ENCODE data around the gene STXBP2. TPM values are rescaled to one million over a fixed set of nuclear protein-coding genes. Genes with fewer than 3 reads are reported as not detected.

Gene STXBP2
- total and polyA plus RNA-seq, 4 donors: 80.3 to 455 (median 195) TPM

- Histone ChIP-seq H3K4me3 (peak within 1 kb of the TSS; percentile 45), H3K9ac (ENCODE audit: insufficient read depth in 1 of 2, low read length in 2 of 2) (no peak within 1 kb of the TSS), H3K9me3 (ENCODE audit: control insufficient read depth in 4 of 4, insufficient read depth in 3 of 4, low read length in 3 of 4) (peaks cover 0 to 1% (median 0%) of the 10 kb centered on the region in 4 donors), H3K36me3 (ENCODE audit: control insufficient read depth in 4 of 4, insufficient read depth in 4 of 4, low read length in 4 of 4) (no peaks in the 10 kb centered on the region), H3K27ac (ENCODE audit: low read depth in 1 of 2, low read length in 1 of 2) (peak within 1 kb of the TSS in 1 of 2 donors; percentile 46), H3K27me3 (ENCODE audit: control insufficient read depth in 3 of 3, insufficient read depth in 3 of 3, low read length in 2 of 3) (peaks cover 0 to 22% (median 22%) of the 10 kb centered on the region in 3 donors), H3K4me1 (ENCODE audit: control insufficient read depth in 5 of 5, insufficient read depth in 5 of 5, low read length in 5 of 5) (peaks cover 0 to 4% (median 0%) of the 10 kb centered on the region in 5 donors)
- peak; percentile 29 to 69 (median 60) for DNase-seq
- ATAC-seq (ENCODE audit: insufficient read depth, low FRiP score): peak; percentile 83
- TF ChIP-seq CTCF (IDR thresholded peaks at IDR 0.05; ENCODE audit: control extremely low read depth, extremely low read depth): no peak
- WGBS, 2 donors: 1% methylated on average over 51 to 78 of the region's 78 CpGs
Observed at GRCh38 chr19:7595466-7596133, 41.3 kb upstream of the STXBP2 start, which contains the start of gene CAMSAP3. CAMSAP3 (plus strand) TSS chr19:7595863; CDS start chr19:7596003, 140 bp downstream.

DNA sequence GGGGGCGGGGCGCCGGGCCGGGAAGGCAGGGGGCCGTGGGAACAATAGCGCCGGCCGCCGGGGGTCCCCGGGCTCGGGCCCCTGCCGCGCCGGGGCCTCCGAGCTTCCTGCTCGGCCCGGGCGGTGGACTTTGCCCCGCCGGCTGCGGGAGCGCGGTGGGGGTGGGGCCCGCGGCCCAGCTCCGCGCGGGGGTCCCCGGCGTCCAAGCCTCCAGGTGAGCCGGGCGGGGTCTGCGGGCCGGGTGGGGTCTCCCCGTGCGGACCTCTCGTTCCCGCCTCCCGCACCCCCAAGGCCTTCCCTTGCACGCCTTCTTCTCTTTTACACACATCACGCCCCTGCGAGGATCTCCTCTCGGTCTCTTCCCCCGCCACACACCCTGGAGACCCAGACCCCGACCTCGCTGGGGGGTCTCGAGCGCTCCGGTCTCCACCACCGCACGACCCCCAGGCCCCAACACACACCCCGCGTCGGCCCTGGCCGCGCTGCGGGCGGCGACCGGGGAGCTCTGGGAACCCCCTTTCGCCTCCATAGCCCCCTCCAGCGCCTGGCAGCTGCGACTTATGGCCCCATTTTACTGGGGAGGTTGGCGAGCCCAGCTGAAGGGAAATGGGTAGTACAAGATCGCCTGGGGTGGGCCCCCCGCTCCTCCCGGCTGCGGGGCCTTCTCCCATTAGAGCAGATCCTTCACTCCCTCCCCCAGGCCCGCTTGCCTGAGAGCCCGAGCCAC, 40.5 kb upstream of the STXBP2 start:
- Histone ChIP-seq H3K27ac (ENCODE audit: low read depth in 1 of 2, low read length in 1 of 2) (peak overlapping the region in 1 of 2 donors; percentile 46), H3K9me3 (ENCODE audit: control insufficient read depth in 4 of 4, insufficient read depth in 3 of 4, low read length in 3 of 4) (no peaks in the 10 kb centered on the region), H3K9ac (ENCODE audit: insufficient read depth in 1 of 2, low read length in 2 of 2) (no peak overlapping the region), H3K4me3 (peak overlapping the region; percentile 32), H3K36me3 (ENCODE audit: control insufficient read depth in 4 of 4, insufficient read depth in 4 of 4, low read length in 4 of 4) (no peaks in the 10 kb centered on the region), H3K27me3 (ENCODE audit: control insufficient read depth in 3 of 3, insufficient read depth in 3 of 3, low read length in 2 of 3) (peaks cover 0 to 22% (median 22%) of the 10 kb centered on the region in 3 donors), H3K4me1 (ENCODE audit: control insufficient read depth in 5 of 5, insufficient read depth in 5 of 5, low read length in 5 of 5) (peaks cover 0 to 4% (median 0%) of the 10 kb centered on the region in 5 donors)
- ATAC-seq (ENCODE audit: insufficient read depth, low FRiP score): no peak
- no peak for TF ChIP-seq CTCF (IDR thresholded peaks at IDR 0.05; ENCODE audit: control extremely low read depth, extremely low read depth)
- 3 to 4% methylated on average over 31 to 70 of the region's 70 CpGs for WGBS, 2 donors
- DNase-seq: no peak

- no peak overlapping the region for H3K4me3 ChIP-seq
- H3K9me3 ChIP-seq (ENCODE audit: control insufficient read depth in 4 of 4, insufficient read depth in 3 of 4, low read length in 3 of 4): no peaks in the 10 kb centered on the region
- DNase-seq (no peak), ATAC-seq (ENCODE audit: insufficient read depth, low FRiP score) (no peak)
- WGBS, 2 donors: 70 to 73% methylated on average over 9 of the region's 9 CpGs
- peaks cover 0 to 22% (median 22%) of the 10 kb centered on the region in 3 donors for H3K27me3 ChIP-seq (ENCODE audit: control insufficient read depth in 3 of 3, insufficient read depth in 3 of 3, low read length in 2 of 3)
- peaks cover 0 to 7% (median 0%) of the 10 kb centered on the region in 5 donors for H3K4me1 ChIP-seq (ENCODE audit: control insufficient read depth in 5 of 5, insufficient read depth in 5 of 5, low read length in 5 of 5)
- no peak overlapping the region for H3K27ac ChIP-seq (ENCODE audit: low read depth in 1 of 2, low read length in 1 of 2)
- no peak for TF ChIP-seq CTCF (IDR thresholded peaks at IDR 0.05; ENCODE audit: control extremely low read depth, extremely low read depth)
- H3K9ac ChIP-seq (ENCODE audit: insufficient read depth in 1 of 2, low read length in 2 of 2): no peak overlapping the region
- H3K36me3 ChIP-seq (ENCODE audit: control insufficient read depth in 4 of 4, insufficient read depth in 4 of 4, low read length in 4 of 4): no peaks in the 10 kb centered on the region
Observed at GRCh38 chr19:7597689-7598088, 39.2 kb upstream of the STXBP2 start.
